HCT116 (cell line): ENCODE data around the gene PITPNC1. TPM values are rescaled to one million over a fixed set of nuclear protein-coding genes. Genes with fewer than 3 reads are reported as not detected.

Experiments used
- ATAC-seq: fragments of 200-7000 bp; cut with Tn5 transposase; 2 replicates; pipeline ENCODE4 v1.9.1; 2020; ENCODE audit warnings: mild to moderate bottlenecking, moderate library complexity
- BruUV-seq: library from RNA; stranded (reverse); fragments of 400-500 nt; replicated peaks from 2 replicates; lab custom pipeline; 2021; lab: Mats Ljungman, UMichigan
- CTCF ChIA-PET: fragments of 300-600 bp; sonication (Branson Sonifier 250); formaldehyde crosslinking; loops from one replicate; lab custom pipeline; 2021; ENCODE audit warnings: antibody characterized with exemption; lab: Charles Lee
- POLR2A ChIA-PET: fragments of 300-600, 350-600 bp; sonication (Branson Sonifier 250); formaldehyde crosslinking; loops from one replicate; lab custom pipeline; 2021; ENCODE audit warnings: antibody characterized with exemption; lab: Charles Lee
- RAD21 ChIA-PET, 2 experiments: fragments of 300-600 bp; sonication (Branson Sonifier 250); formaldehyde crosslinking; loops; one replicate each; lab custom pipeline; 2023; ENCODE audit warnings: low total read pairs in 2 of 2; ENCODE audit not compliant: uncharacterized antibody in 2 of 2, unreplicated experiment in 2 of 2, low non-redundant PET in 1 of 2; lab: Charles Lee
- DNase-seq: peaks from one replicate; pipeline ENCODE4 v3.0.0-alpha.2; 2010; ENCODE audit warnings: low read depth, low spot score
- H2AFZ ChIP-seq: fragments of 200-600 bp; shearing (Covaris generic), sonication (generic); 2 replicates; pipeline ENCODE4 v1.6.1; 2017; ENCODE audit warnings: low read depth, mixed run types, mixed read lengths, antibody characterized with exemption, low read length; ENCODE audit not compliant: poor library complexity, severe bottlenecking
- H3K27ac ChIP-seq: 2 replicates; pipeline ENCODE4 v1.5.1; 2012; ENCODE audit warnings: low read depth, low read length
- H3K27me3 ChIP-seq: fragments of 200-600 bp; sonication (generic); 2 replicates; pipeline ENCODE4 v1.6.1; 2016; ENCODE audit warnings: mixed run types, low read length, mixed read lengths; ENCODE audit not compliant: insufficient read depth
- H3K36me3 ChIP-seq, 2 experiments: fragments of 200-500 bp in 1 of 2; fragments of 200-600 bp in 1 of 2; sonication (Bioruptor generic) in 1 of 2; sonication (generic) in 1 of 2; 2 replicates each; pipeline versions ENCODE4 v1.5.1 to v1.6.1; 2014 to 2016; ENCODE audit warnings: low read length in 2 of 2, inconsistent platforms in 1 of 2, mixed read lengths in 1 of 2, mixed run types in 1 of 2; ENCODE audit not compliant: insufficient read depth in 2 of 2, control insufficient read depth in 1 of 2
- H3K4me1 ChIP-seq, 2 experiments: fragments of 200-600 bp in 1 of 2; sonication (generic) in 1 of 2; 2 replicates each; pipeline versions ENCODE4 v1.5.1 to v1.6.1; 2012 to 2017; ENCODE audit warnings: low read length in 2 of 2, inconsistent platforms in 1 of 2, mild to moderate bottlenecking in 1 of 2, mixed read lengths in 1 of 2, mixed run types in 1 of 2, moderate library complexity in 1 of 2; ENCODE audit not compliant: insufficient read depth in 2 of 2, control insufficient read depth in 1 of 2
- H3K4me2 ChIP-seq: fragments of 200-600 bp; sonication (generic); 2 replicates; pipeline ENCODE4 v1.6.1; 2017; ENCODE audit warnings: mixed run types, low read length, mixed read lengths
- H3K4me3 ChIP-seq, 2 experiments: fragments of 200-600 bp in 1 of 2; sonication (generic) in 1 of 2; replicated peaks in 1 of 2; 2 replicates each; pipeline ENCODE4 v1.5.1; 2011 to 2016; ENCODE audit warnings: low read length in 2 of 2, control low read depth in 1 of 2, low read depth in 1 of 2, mild to moderate bottlenecking in 1 of 2, mixed read lengths in 1 of 2, mixed run types in 1 of 2
- H3K79me2 ChIP-seq: fragments of 200-600 bp; sonication (generic); 2 replicates; pipeline ENCODE4 v1.6.1; 2017; ENCODE audit warnings: mild to moderate bottlenecking, mixed run types, low read length, moderate library complexity, mixed read lengths; ENCODE audit not compliant: insufficient read depth
- H3K9ac ChIP-seq: fragments of 200-600 bp; sonication (generic); 2 replicates; pipeline ENCODE4 v1.6.1; 2016; ENCODE audit warnings: low read length, mixed read lengths
- H3K9me2 ChIP-seq: fragments of 200-600 bp; sonication (generic), shearing (Covaris generic); 2 replicates; pipeline ENCODE4 v1.6.1; 2017; ENCODE audit warnings: mixed run types, mild to moderate bottlenecking, moderate library complexity; ENCODE audit not compliant: insufficient read depth
- H3K9me3 ChIP-seq, 2 experiments: fragments of 200-500 bp in 1 of 2; fragments of 200-600 bp in 1 of 2; sonication (Bioruptor generic) in 1 of 2; sonication (generic) in 1 of 2; 2 replicates each; pipeline ENCODE4 v1.6.1; 2014 to 2017; ENCODE audit warnings: low read length in 2 of 2, mixed read lengths in 2 of 2, inconsistent platforms in 1 of 2, low read depth in 1 of 2, mild to moderate bottlenecking in 1 of 2, mixed run types in 1 of 2, moderate library complexity in 1 of 2; ENCODE audit not compliant: control insufficient read depth in 1 of 2, insufficient read depth in 1 of 2
- H4K20me1 ChIP-seq: fragments of 200-600 bp; sonication (generic), shearing (Covaris generic); 2 replicates; pipeline ENCODE4 v1.6.1; 2017; ENCODE audit warnings: mixed run types, mild to moderate bottlenecking, moderate library complexity; ENCODE audit not compliant: insufficient read depth
- CBX3 ChIP-seq: IDR thresholded peaks from 2 replicates; pipeline ENCODE4 v1.6.1; 2012; ENCODE audit warnings: low read depth
- CEBPB ChIP-seq: IDR thresholded peaks from 2 replicates; pipeline ENCODE4 v1.6.1; 2012; ENCODE audit warnings: low read depth
- EGR1 ChIP-seq: IDR thresholded peaks from 2 replicates; pipeline ENCODE4 v1.6.1; 2012; ENCODE audit warnings: low read depth
- ELF1 ChIP-seq: IDR thresholded peaks from 2 replicates; pipeline ENCODE4 v1.6.1; 2012; ENCODE audit warnings: low read depth, borderline replicate concordance
- EZH2phosphoT487 ChIP-seq: fragments of 200-600 bp; IDR thresholded peaks from 2 replicates; pipeline ENCODE4 v1.6.1; 2018; ENCODE audit warnings: antibody characterized with exemption, borderline replicate concordance
- FOSL1 ChIP-seq: IDR thresholded peaks from 2 replicates; pipeline ENCODE4 v1.6.1; 2012; ENCODE audit warnings: low read depth
- JUND ChIP-seq: IDR thresholded peaks from 2 replicates; pipeline ENCODE4 v1.6.1; 2012
- POLR2A ChIP-seq: IDR thresholded peaks from 2 replicates; pipeline ENCODE4 v1.7.0; 2011; ENCODE audit warnings: borderline replicate concordance; ENCODE audit not compliant: insufficient read depth, insufficient read length; ENCODE audit errors: extremely low read depth
- SRF ChIP-seq: IDR thresholded peaks from 2 replicates; pipeline ENCODE4 v1.6.1; 2012; ENCODE audit warnings: low read depth
- TCF7L2 ChIP-seq: IDR thresholded peaks from 2 replicates; pipeline ENCODE4 v1.7.0; 2011; ENCODE audit warnings: borderline replicate concordance, inconsistent platforms; ENCODE audit not compliant: insufficient read depth, insufficient read length; ENCODE audit errors: extremely low read depth
- YY1 ChIP-seq: IDR thresholded peaks from 2 replicates; pipeline ENCODE4 v1.6.1; 2011; ENCODE audit warnings: low read length, low read depth, moderate library complexity, mild to moderate bottlenecking; ENCODE audit not compliant: insufficient replicate concordance; ENCODE audit errors: extremely low read depth
- ZFX ChIP-seq: fragments of 450-650 bp; IDR thresholded peaks from 2 replicates; pipeline ENCODE4 v1.6.1; 2017
- ZNF274 ChIP-seq: fragments of 200-500 bp; sonication (Bioruptor generic); IDR thresholded peaks from 2 replicates; pipeline ENCODE4 v1.6.1; 2014; ENCODE audit warnings: mild to moderate bottlenecking, low read depth, low read length, inconsistent platforms
- intact Hi-C: fragments of 100-400 bp; cut with micrococcal nuclease; formaldehyde crosslinking; loops from 2 replicates; pipeline ENCODE4 v1.10.0; 2022
- total RNA-seq: library from RNA; stranded (reverse); gene quantifications from one replicate; pipeline ENCODE4 v1.2.1, GENCODE V29; 2021; ENCODE audit not compliant: unreplicated experiment
- TF ChIP-seq, protein P1 (sequence below): IDR thresholded peaks from 2 replicates; pipeline ENCODE4 v1.6.1; 2012
- TF ChIP-seq, protein P2 (sequence below): IDR thresholded peaks from 2 replicates; pipeline ENCODE4 v1.6.1; 2011; ENCODE audit warnings: mild to moderate bottlenecking, low read length, moderate library complexity; ENCODE audit not compliant: insufficient replicate concordance; ENCODE audit errors: extremely low read depth
- TF ChIP-seq, protein P3 (sequence below): IDR thresholded peaks from 2 replicates; pipeline ENCODE4 v1.6.1; 2012

Gene PITPNC1
- total RNA-seq, 1 experiment from 2014 or later, result 41.9 TPM

DNA sequence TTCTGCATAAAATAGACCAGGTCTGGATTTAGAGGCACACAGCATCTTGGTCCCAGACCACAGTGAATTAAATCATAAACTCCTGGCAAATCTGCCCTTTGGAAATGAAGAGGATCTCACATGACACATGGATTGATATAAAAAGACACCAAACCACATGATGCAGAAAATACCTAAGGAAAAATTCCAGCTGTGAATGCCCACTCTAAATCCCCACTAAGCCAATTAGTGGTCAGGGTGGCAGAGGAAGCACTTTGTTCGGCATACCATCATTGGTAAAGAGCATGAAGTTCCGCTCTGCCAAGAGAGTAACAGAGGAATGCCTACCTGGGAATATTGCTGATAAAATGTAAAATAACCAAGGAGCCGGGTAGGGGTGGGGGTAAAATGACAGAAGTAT lies 308.3 kb downstream of the PITPNC1 start:
- Histone ChIP-seq H3K9ac (no peak overlapping the region), H4K20me1 (no peaks in the 10 kb centered on the region), H3K9me3 (no peaks in the 10 kb centered on the region), H3K36me3 (no peaks in the 10 kb centered on the region), H3K4me2 (no peak overlapping the region), H3K9me2 (no peaks in the 10 kb centered on the region), H3K4me3 (no peak overlapping the region)
- ATAC-seq, result no peak
- TF ChIP-seq ZNF274 (no peak), SRF (no peak), EZH2phosphoT487 (no peak), JUND (no peak), ELF1 (no peak)
- TF ChIP-seq, protein P1, sequence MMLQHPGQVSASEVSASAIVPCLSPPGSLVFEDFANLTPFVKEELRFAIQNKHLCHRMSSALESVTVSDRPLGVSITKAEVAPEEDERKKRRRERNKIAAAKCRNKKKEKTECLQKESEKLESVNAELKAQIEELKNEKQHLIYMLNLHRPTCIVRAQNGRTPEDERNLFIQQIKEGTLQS, result no peak
- TF ChIP-seq, protein P2, sequence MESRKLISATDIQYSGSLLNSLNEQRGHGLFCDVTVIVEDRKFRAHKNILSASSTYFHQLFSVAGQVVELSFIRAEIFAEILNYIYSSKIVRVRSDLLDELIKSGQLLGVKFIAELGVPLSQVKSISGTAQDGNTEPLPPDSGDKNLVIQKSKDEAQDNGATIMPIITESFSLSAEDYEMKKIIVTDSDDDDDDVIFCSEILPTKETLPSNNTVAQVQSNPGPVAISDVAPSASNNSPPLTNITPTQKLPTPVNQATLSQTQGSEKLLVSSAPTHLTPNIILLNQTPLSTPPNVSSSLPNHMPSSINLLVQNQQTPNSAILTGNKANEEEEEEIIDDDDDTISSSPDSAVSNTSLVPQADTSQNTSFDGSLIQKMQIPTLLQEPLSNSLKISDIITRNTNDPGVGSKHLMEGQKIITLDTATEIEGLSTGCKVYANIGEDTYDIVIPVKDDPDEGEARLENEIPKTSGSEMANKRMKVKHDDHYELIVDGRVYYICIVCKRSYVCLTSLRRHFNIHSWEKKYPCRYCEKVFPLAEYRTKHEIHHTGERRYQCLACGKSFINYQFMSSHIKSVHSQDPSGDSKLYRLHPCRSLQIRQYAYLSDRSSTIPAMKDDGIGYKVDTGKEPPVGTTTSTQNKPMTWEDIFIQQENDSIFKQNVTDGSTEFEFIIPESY, result no peak
- TF ChIP-seq, all 23 proteins: peak for 0
- DNase-seq, result no peak
- CTCF ChIA-PET, result no interaction called here
- no TSS peak for BruUV-seq
- RAD21 ChIA-PET, result no interaction called here
- H3K27ac ChIP-seq, result no peak overlapping the region
- POLR2A ChIA-PET, result no interaction called here
- H3K4me1 ChIP-seq, result peaks cover 0 to 4% of the 10 kb centered on the region in 2 experiments; a peak in 1 of 4 replicates
- no peaks in the 10 kb centered on the region for H3K79me2 ChIP-seq
- H3K27me3 ChIP-seq, result no peaks in the 10 kb centered on the region
- intact Hi-C loops, result no loop called here
- H2AFZ ChIP-seq, result no peak overlapping the region

DNA sequence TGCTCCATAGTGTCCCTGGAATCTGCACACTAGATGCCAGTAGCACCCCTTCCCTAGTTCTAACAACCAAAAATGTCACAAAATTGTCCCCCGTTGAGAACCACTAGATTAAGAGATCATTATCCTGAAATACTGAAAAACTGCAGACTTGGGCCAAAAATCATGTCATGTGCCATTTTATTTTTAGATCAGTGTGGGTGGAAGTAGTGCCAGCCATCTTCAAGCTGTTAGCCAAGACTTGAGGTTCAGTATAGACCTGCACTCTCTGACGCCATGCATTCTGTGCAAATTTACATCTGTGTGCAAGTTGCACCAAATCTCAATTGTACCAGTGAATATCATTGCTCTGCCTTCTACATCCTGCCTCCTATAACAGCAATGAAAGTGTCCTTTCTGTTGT lies 309.2 kb downstream of the PITPNC1 start:
- TF ChIP-seq CBX3, result no peak
- no peak for TF ChIP-seq CEBPB
- TF ChIP-seq, protein P1, result no peak
- TF ChIP-seq TCF7L2, result no peak
- TF ChIP-seq EZH2phosphoT487, result no peak
- no peak for TF ChIP-seq POLR2A
- TF ChIP-seq EGR1, result no peak
- TF ChIP-seq, protein P2, result no peak
- TF ChIP-seq FOSL1, result no peak
- TF ChIP-seq, protein P3, sequence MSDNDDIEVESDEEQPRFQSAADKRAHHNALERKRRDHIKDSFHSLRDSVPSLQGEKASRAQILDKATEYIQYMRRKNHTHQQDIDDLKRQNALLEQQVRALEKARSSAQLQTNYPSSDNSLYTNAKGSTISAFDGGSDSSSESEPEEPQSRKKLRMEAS, result no peak
- no peak for TF ChIP-seq SRF
- TF ChIP-seq YY1, result no peak
- no peak for TF ChIP-seq ZFX
- ChIA-PET CTCF (interaction anchor here (0.7 to 2.3 kb wide), 4 partner anchors 47 to 310 kb away, joined by 3 to 6 read pairs (median 4); no protein-coding TSS in a partner anchor), POLR2A (no interaction called here), RAD21 (no interaction called here)
- H3K79me2 ChIP-seq, result no peaks in the 10 kb centered on the region
- H3K4me2 ChIP-seq, result no peak overlapping the region
- H3K27me3 ChIP-seq, result no peaks in the 10 kb centered on the region
- H3K27ac ChIP-seq, result no peak overlapping the region
- peaks cover 0 to 4% of the 10 kb centered on the region in 2 experiments; a peak in 1 of 4 replicates for H3K4me1 ChIP-seq
- no peaks in the 10 kb centered on the region for H3K9me2 ChIP-seq
- DNase-seq, result no peak
- BruUV-seq, result no TSS peak
- H3K4me3 ChIP-seq, result no peak overlapping the region
- H2AFZ ChIP-seq, result no peak overlapping the region
- no peak for ATAC-seq
- no peak overlapping the region for H3K9ac ChIP-seq
- no peaks in the 10 kb centered on the region for H3K36me3 ChIP-seq
- H4K20me1 ChIP-seq, result no peaks in the 10 kb centered on the region
- intact Hi-C loops, result no loop called here
- H3K9me3 ChIP-seq, result no peaks in the 10 kb centered on the region
